GM12801 (cell line): ENCODE measurements around the gene SLC10A4.

Experiments used
- TF ChIP-seq, protein P1 (sequence below): IDR thresholded peaks from one replicate; pipeline ENCODE4 v1.5.1; 2011; ENCODE audit warnings: control low read depth; ENCODE audit not compliant: insufficient read length; ENCODE audit errors: extremely low read depth

The SLC10A4 gene

DNA sequence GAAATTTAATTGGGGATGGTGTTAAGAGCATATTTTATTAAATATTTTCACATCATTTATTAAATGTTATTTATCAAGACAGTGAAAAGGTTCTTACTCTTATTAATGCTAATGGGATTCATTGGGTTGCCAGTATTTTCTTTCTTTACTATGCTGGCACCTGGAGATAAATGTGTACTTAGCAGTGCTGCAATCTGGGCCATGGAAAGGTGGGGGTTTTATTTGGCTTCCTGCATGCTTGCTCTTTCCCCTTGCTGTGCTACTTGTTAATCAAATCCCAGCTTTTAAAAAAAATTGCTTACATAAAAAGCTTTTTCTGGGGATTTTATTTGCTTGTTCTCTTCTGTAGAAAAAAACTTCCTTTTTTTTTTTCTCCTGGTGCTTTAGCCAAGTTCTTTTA is 55.2 kb downstream of the SLC10A4 start:
- TF ChIP-seq, protein P1, sequence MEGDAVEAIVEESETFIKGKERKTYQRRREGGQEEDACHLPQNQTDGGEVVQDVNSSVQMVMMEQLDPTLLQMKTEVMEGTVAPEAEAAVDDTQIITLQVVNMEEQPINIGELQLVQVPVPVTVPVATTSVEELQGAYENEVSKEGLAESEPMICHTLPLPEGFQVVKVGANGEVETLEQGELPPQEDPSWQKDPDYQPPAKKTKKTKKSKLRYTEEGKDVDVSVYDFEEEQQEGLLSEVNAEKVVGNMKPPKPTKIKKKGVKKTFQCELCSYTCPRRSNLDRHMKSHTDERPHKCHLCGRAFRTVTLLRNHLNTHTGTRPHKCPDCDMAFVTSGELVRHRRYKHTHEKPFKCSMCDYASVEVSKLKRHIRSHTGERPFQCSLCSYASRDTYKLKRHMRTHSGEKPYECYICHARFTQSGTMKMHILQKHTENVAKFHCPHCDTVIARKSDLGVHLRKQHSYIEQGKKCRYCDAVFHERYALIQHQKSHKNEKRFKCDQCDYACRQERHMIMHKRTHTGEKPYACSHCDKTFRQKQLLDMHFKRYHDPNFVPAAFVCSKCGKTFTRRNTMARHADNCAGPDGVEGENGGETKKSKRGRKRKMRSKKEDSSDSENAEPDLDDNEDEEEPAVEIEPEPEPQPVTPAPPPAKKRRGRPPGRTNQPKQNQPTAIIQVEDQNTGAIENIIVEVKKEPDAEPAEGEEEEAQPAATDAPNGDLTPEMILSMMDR, result no peak
